Tibial artery (tissue), 4 donors: Measurements from ENCODE around the gene DYNC1I1.

Source experiments
- DNase-seq, 2 donors: peaks; one replicate each; pipeline ENCODE4 v3.0.0-alpha.2; 2019
- H3K27ac ChIP-seq, 2 donors: fragments of 200-600 bp; sonication (generic) in 1 of 2; 1 replicate in 1 of 2; 2 replicates in 1 of 2; pipeline ENCODE4 v1.5.1; 2018 to 2019; ENCODE audit warnings: mild to moderate bottlenecking in 1 of 2
- H3K27me3 ChIP-seq, 2 donors: fragments of 200-600 bp; sonication (generic) in 1 of 2; one replicate each; pipeline versions ENCODE4 v1.5.1 to v1.6.0; 2016 to 2019
- H3K36me3 ChIP-seq, 3 donors: fragments of 200-600 bp; sonication (generic) in 2 of 3; one replicate each; pipeline ENCODE4 v1.5.1; 2016 to 2019; ENCODE audit warnings: mild to moderate bottlenecking in 2 of 3
- H3K4me1 ChIP-seq, 4 donors: fragments of 200-600 bp; sonication (generic) in 2 of 4; 1 replicate in 3 of 4; 2 replicates in 1 of 4; pipeline ENCODE4 v1.5.1; 2016 to 2019
- H3K4me3 ChIP-seq, 2 donors: fragments of 200-600 bp; sonication (generic) in 1 of 2; 1 replicate in 1 of 2; 2 replicates in 1 of 2; pipeline ENCODE4 v1.5.1; 2018 to 2019; ENCODE audit warnings: mild to moderate bottlenecking in 2 of 2
- H3K9me3 ChIP-seq, 3 donors: fragments of 200-600 bp; sonication (generic) in 1 of 3; one replicate each; pipeline ENCODE4 v1.5.1; 2016 to 2019
- CTCF ChIP-seq, 2 experiments: fragments of 200-600 bp in 1 of 2; fragments of 450-650 bp in 1 of 2; IDR thresholded peaks; one replicate each; pipeline ENCODE4 v1.5.1; 2017 to 2019; ENCODE audit warnings: antibody characterized with exemption in 2 of 2, mild to moderate bottlenecking in 1 of 2, moderate library complexity in 1 of 2
- intact Hi-C: fragments of 100-400 bp; cut with DNase I; formaldehyde crosslinking; loops from one replicate; pipeline ENCODE4 v1.15.0; 2023; ENCODE audit warnings: low total_unique reads

DYNC1I1 gene

GRCh38 chr7:95986178-95986764 lies 213.9 kb downstream of the DYNC1I1 start:
- intact Hi-C loops, result no loop called here
- no peak for TF ChIP-seq CTCF (IDR thresholded peaks at IDR 0.05)
- no peak overlapping the region for H3K27ac ChIP-seq

GRCh38 chr7:95989301-95989700 lies 216.9 kb downstream of the DYNC1I1 start:
- no peaks in the 10 kb centered on the region for H3K9me3 ChIP-seq
- no peak for TF ChIP-seq CTCF (IDR thresholded peaks at IDR 0.05)
- H3K27me3 ChIP-seq, result no peaks in the 10 kb centered on the region
- H3K4me3 ChIP-seq, result no peak overlapping the region
- no peaks in the 10 kb centered on the region for H3K4me1 ChIP-seq
- intact Hi-C loops, result no loop called here
- DNase-seq, result no peak
- no peaks in the 10 kb centered on the region for H3K36me3 ChIP-seq
- no peak overlapping the region for H3K27ac ChIP-seq

More at GRCh38 chr7:95986178-95986764, 213.9 kb downstream of the DYNC1I1 start:
- Histone ChIP-seq H3K4me1 (peaks cover 0 to under 1% (median 0%) of the 10 kb centered on the region in 4 donors), H3K27me3 (no peaks in the 10 kb centered on the region), H3K36me3 (no peaks in the 10 kb centered on the region), H3K9me3 (no peaks in the 10 kb centered on the region), H3K4me3 (no peak overlapping the region)
- DNase-seq, result no peak

- no peak for TF ChIP-seq CTCF (IDR thresholded peaks at IDR 0.05)
- H3K27ac ChIP-seq, result no peak overlapping the region
- no peak for DNase-seq
- intact Hi-C loops, result no loop called here
- no peaks in the 10 kb centered on the region for H3K36me3 ChIP-seq
- H3K4me1 ChIP-seq, result no peaks in the 10 kb centered on the region
- no peak overlapping the region for H3K4me3 ChIP-seq
- H3K9me3 ChIP-seq, result no peaks in the 10 kb centered on the region
- no peaks in the 10 kb centered on the region for H3K27me3 ChIP-seq
Measured at GRCh38 chr7:95993380-95993779, 221.0 kb downstream of the DYNC1I1 start.

- no peaks in the 10 kb centered on the region for H3K27me3 ChIP-seq
- DNase-seq, result no peak
Measured at GRCh38 chr7:95996174-95996573, 223.8 kb downstream of the DYNC1I1 start.

GRCh38 chr7:95996886-95997285 lies 224.5 kb downstream of the DYNC1I1 start:
- no peaks in the 10 kb centered on the region for H3K27me3 ChIP-seq
- intact Hi-C loops, result no loop called here
- no peaks in the 10 kb centered on the region for H3K4me1 ChIP-seq
- no peaks in the 10 kb centered on the region for H3K9me3 ChIP-seq
- no peaks in the 10 kb centered on the region for H3K36me3 ChIP-seq
- H3K4me3 ChIP-seq, result no peak overlapping the region
- no peak overlapping the region for H3K27ac ChIP-seq
- no peak for DNase-seq
- TF ChIP-seq CTCF (IDR thresholded peaks at IDR 0.05), result no peak

More at GRCh38 chr7:95996174-95996573, 223.8 kb downstream of the DYNC1I1 start:
- intact Hi-C loops, result no loop called here
- Histone ChIP-seq H3K27ac (no peak overlapping the region), H3K4me1 (no peaks in the 10 kb centered on the region), H3K36me3 (no peaks in the 10 kb centered on the region), H3K4me3 (no peak overlapping the region), H3K9me3 (no peaks in the 10 kb centered on the region)
- no peak for TF ChIP-seq CTCF (IDR thresholded peaks at IDR 0.05)

- Histone ChIP-seq H3K4me1 (no peaks in the 10 kb centered on the region), H3K27ac (no peak overlapping the region), H3K27me3 (no peaks in the 10 kb centered on the region), H3K4me3 (no peak overlapping the region), H3K36me3 (no peaks in the 10 kb centered on the region), H3K9me3 (no peaks in the 10 kb centered on the region)
- DNase-seq, result no peak
- TF ChIP-seq CTCF (IDR thresholded peaks at IDR 0.05), result no peak
- intact Hi-C loops, result no loop called here
Measured at GRCh38 chr7:95997632-95998031, 225.3 kb downstream of the DYNC1I1 start.
